Transverse colon (tissue), 3 donors: ENCODE measurements around the gene PITX1.

ENCODE experiments used
- EP300 ChIP-seq: sonication (generic); formaldehyde crosslinking; IDR thresholded peaks from one replicate; pipeline ENCODE4 v1.6.1; 2017; ENCODE audit warnings: antibody characterized with exemption, low read depth
- POLR2A ChIP-seq: fragments of 450-650 bp; IDR thresholded peaks from one replicate; pipeline ENCODE4 v1.6.1; 2016; ENCODE audit warnings: antibody characterized with exemption, mild to moderate bottlenecking, moderate library complexity
- TF ChIP-seq, protein P1 (sequence below), 5 experiments: fragments of 200-600 bp in 3 of 5; fragments of 450-650 bp in 2 of 5; sonication (generic) in 3 of 5; IDR thresholded peaks; 1 replicate in 2 of 5; 2 replicates in 3 of 5; pipeline ENCODE4 v1.5.1; 2016 to 2017; ENCODE audit warnings: antibody characterized with exemption in 5 of 5, inconsistent platforms in 3 of 5, mild to moderate bottlenecking in 2 of 5, moderate library complexity in 1 of 5

DNA sequence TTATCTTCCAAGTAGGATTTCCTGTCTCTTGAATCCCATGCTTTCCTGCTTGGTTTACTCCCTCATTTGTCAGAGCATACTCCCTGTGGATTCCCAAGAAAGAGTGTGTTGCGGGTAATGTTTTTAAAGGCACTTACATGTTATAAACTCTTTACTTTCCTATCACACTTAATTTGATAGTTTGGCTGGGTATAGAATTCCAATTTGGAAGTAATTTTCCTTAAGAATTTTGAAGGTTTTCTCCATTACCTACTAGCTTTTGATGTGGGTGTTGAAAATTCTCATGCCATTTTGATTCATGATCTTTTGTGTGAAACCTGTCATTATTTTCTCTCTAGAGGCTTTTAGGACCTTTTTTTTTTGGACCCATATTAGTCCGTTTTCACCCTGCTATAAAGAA, 47.2 kb upstream of the PITX1 start:
- no peak for TF ChIP-seq POLR2A
- TF ChIP-seq, protein P1, sequence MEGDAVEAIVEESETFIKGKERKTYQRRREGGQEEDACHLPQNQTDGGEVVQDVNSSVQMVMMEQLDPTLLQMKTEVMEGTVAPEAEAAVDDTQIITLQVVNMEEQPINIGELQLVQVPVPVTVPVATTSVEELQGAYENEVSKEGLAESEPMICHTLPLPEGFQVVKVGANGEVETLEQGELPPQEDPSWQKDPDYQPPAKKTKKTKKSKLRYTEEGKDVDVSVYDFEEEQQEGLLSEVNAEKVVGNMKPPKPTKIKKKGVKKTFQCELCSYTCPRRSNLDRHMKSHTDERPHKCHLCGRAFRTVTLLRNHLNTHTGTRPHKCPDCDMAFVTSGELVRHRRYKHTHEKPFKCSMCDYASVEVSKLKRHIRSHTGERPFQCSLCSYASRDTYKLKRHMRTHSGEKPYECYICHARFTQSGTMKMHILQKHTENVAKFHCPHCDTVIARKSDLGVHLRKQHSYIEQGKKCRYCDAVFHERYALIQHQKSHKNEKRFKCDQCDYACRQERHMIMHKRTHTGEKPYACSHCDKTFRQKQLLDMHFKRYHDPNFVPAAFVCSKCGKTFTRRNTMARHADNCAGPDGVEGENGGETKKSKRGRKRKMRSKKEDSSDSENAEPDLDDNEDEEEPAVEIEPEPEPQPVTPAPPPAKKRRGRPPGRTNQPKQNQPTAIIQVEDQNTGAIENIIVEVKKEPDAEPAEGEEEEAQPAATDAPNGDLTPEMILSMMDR (IDR thresholded peaks at IDR 0.05): no peak
- TF ChIP-seq EP300: no peak
